GM19238 (cell line): ENCODE results near the gene WFS1.
A peak's percentile ranks its signal among the peaks of the same experiment; 100 is the strongest.

Source experiments
- DNase-seq: peaks from one replicate; pipeline ENCODE4 v3.0.0; 2011; ENCODE audit warnings: low spot score; ENCODE audit not compliant: insufficient read length

Gene WFS1

DNA sequence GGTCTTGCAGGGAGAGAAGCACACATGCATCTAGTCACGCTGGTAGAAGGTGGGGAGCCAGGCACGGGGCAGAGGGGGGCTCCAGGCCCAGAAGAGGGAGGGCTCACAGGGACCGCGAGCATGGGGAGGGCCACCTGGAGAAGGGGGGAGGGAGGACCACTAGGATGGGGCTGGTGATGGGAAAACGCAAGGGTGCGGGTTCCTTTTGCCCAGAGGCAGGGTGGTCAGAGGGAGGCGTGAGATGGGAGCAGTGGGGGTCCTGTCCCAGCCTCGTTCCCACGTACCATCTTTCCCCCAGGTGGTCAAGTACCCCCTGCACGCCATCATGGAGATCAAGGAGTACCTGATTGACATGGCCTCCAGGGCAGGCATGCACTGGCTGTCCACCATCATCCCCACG, 30.7 kb downstream of the WFS1 start:
- DNase-seq = no peak

GRCh38 chr4:6301051-6301731, 31.5 kb downstream of the WFS1 start:
- DNase-seq = no peak

DNA sequence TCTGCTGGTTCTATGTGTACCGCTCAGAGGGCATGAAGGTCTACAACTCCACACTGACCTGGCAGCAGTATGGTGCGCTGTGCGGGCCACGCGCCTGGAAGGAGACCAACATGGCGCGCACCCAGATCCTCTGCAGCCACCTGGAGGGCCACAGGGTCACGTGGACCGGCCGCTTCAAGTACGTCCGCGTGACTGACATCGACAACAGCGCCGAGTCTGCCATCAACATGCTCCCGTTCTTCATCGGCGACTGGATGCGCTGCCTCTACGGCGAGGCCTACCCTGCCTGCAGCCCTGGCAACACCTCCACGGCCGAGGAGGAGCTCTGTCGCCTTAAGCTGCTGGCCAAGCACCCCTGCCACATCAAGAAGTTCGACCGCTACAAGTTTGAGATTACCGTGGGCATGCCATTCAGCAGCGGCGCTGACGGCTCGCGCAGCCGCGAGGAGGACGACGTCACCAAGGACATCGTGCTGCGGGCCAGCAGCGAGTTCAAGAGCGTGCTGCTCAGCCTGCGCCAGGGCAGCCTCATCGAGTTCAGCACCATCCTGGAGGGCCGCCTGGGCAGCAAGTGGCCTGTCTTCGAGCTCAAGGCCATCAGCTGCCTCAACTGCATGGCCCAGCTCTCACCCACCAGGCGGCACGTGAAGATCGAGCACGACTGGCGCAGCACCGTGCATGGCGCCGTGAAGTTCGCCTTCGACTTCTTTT, 32.2 kb downstream of the WFS1 start:
- no peak for DNase-seq

GRCh38 chr4:6302869-6303268, 33.2 kb downstream of the WFS1 start:
- DNase-seq = no peak

- DNase-seq = no peak
Measured at GRCh38 chr4:6303943-6304342, 34.3 kb downstream of the WFS1 start.

DNA sequence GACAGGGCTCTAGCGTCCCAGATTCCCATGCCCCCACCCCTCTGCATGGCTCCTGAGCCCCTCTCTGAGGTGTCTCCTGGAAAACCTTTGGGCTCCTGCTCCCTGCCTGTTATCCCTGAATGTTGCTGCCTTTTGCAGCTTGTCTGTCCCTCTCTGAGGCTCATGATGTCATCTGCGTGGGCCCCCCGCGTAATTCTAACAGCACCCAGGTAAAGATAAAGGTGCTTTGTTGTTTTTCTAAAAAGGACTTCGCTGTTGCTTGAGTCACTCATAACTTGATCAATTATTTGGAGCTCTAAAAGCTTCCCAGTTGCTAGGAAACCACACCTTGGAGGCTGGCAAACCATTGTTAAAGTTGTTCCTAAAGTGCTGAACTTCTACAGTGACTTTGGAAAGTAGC, 36.6 kb downstream of the WFS1 start:
- no peak for DNase-seq

- DNase-seq = no peak
Measured at GRCh38 chr4:6307230-6307629, 37.6 kb downstream of the WFS1 start.

- no peak for DNase-seq
Measured at GRCh38 chr4:6307891-6308290, 38.2 kb downstream of the WFS1 start.

GRCh38 chr4:6308899-6309643, 39.4 kb downstream of the WFS1 start:
- no peak for DNase-seq

GRCh38 chr4:6309777-6310176, 40.1 kb downstream of the WFS1 start:
- no peak for DNase-seq

GRCh38 chr4:6313216-6313615, 43.6 kb downstream of the WFS1 start:
- no peak for DNase-seq

DNA sequence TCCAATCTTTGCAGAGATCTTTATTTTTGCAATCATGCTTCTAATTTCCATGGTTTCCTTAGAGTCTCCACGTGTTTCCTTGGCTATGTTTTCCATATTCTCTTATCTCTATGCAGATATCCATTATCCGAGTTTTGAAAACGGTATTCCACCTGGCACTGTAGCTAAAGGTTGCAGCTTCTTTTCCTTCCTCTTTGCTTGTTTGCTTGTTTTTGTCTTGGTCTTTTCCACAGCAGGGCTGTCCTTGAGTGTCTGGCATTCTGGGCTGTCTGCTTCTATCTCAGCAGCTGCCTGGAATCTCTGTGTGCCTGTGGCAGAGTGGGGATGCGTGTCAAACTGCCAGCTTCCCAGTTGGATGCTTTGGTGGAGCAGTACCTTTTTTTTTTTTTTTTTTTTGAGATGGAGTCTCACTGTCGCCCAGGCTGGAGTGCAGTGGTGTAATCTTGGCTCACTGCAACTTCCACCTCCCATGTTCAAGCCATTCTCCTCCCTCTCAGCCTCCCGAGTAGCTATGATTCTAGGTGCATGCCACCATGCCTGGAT, 46.9 kb downstream of the WFS1 start:
- no peak for DNase-seq

DNA sequence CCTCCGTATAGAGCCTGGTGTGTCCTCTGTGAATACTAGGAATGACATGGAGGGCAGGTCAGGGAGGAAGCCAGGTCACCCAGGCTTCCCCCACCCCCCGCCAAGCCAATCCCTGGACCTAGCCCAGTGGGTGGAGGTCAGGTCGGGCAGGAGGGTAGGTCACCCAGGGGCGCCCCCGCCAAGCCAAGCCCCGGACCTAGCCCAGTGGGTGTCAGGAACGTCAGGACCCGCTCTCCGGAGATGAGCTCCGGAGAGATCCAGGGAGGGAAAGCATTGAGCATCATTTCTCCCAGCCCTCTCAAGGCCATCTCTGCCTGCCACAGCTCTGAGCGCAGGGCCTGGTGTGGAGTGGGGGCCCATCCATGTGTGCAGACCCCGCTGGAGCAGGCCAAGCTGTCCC, 48.6 kb downstream of the WFS1 start:
- DNase-seq = no peak

DNA sequence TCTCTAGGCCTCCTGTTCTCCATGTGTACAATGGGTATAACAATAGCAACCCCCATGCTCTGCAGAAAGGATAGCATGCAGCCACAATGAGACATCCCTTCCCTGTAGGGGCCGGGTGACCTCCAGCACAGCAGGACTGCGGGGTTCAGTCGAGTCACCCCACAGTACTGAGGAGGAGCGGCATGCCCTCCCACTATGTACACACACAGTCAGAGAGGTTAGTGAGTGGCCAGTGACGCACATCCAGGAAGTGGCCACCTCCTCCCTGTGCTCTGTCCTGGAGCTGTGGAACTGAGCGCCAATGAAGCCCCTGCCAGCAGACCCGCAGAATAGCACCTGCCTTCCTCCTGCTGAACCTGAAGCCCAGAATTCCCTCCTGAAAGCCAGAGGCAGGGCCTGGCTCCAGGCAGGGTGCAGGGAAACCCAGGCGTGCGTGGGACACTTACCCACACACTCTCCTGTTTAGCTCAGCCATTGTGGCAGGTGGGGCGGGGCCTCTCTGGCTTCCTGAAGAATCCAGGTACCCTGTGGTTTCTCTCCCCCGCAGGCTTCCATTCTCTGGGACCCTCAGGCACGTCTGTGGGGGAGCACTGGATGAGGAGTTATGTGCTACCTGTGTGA, 50.0 kb downstream of the WFS1 start:
- DNase-seq = no peak

DNA sequence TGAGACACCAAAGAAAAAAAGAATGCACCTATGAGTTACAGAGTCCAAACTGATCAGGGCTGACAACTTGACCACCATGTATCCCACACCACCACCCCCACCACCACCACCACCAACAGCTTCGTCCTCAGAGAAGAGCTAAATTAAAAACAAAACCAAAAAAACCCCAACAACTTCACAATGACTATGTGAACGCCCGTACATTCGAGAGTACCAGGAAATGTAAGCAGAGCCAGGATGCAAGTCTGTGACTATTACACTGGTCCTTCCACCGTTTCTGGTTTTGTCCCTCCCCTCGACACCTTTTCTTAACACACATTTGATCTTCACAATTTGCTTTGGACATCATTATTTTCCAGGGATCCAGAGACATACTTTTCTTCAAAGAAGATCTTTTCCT, 51.0 kb downstream of the WFS1 start:
- no peak for DNase-seq

- no peak for DNase-seq
Measured at GRCh38 chr4:6321361-6321760, 51.7 kb downstream of the WFS1 start.

DNA sequence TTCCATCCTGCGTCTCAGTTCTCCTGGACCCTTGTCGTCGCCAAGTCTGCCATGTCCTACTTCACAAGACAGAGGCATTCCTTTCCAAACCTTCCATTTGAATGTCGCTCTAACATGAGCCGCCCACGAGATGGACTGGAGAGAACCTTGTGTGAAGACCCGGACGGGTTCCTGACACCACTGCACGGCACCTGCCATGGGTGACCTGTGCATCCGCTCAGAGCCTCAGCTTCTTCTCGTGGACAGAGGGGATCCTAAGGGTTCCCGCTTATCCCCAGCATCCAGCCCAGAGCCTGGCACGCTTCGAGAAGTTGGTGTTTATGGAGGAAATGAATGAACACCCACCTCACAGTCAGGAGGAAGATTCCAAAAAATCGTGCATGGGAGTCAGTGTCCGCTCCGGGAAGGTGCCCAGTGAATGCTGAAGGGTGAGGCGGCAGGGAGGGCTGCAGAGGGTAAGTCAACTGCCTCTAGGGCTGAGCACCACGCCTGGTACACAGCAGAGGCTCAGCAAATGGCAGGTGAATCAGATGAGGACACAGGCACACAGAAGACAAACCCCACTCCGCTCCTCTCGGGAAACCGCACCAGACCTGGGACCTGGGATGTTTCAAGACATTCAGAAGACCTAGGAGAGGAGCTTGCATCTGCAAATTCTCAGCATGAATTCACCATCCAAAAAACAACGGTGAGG, 52.6 kb downstream of the WFS1 start:
- no peak for DNase-seq

- DNase-seq = peak; percentile 27
Measured at GRCh38 chr4:6322761-6323566, 53.3 kb downstream of the WFS1 start.

GRCh38 chr4:6324461-6324998, 54.9 kb downstream of the WFS1 start:
- DNase-seq = no peak
